ENCODE data around the gene PHLDA3. TPM values are rescaled to one million over a fixed set of nuclear protein-coding genes. Genes with fewer than 3 reads are reported as not detected.
A peak's percentile ranks its signal among the peaks of the same experiment; 100 is the strongest.

PHLDA3 gene
- total and polyA plus RNA-seq, 7 experiments from 2014 or later: 0.13 to 22.4 (median 0.67) TPM; not detected in 1

DNA sequence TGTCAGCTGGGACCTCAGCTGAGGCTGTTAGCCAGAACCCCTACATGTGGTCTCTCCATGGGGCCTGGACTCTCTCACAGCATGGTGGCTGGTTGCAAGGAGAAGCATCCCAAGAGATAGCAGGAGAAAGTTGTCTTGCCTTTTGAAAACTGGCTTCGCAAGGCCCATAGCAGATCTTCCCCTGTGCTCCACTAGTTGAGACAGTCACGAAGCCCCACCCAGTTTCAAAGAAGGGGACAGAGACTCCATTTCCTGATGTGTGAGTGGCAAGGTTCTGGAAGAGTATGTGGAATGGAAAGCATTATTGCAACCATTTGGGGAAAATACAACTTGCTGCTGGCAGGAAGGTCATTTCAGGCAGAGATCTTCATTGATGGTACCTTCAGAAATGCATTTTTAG lies 45.5 kb upstream of the PHLDA3 start:
- Mint-ChIP-seq H3K9me3 (no peaks in the 10 kb centered on the region), H3K4me3 (no peak overlapping the region), H3K36me3 (peaks cover 5 to 29% (median 19%) of the 10 kb centered on the region in 5 donors), H3K27ac (no peak overlapping the region), H3K4me1 (peaks cover 0 to 16% (median 6%) of the 10 kb centered on the region in 7 donors), H3K27me3 (no peaks in the 10 kb centered on the region)
- POLR2A ChIA-PET: interaction anchor here (2.1 kb wide), 1 partner anchor 33 kb away, joined by 10 read pairs; no protein-coding TSS in a partner anchor
- CTCF ChIA-PET: interaction anchor here (1.1 to 6.2 kb wide), 4 partner anchors 11 to 37 kb away, joined by 3 to 215 read pairs (median 4); no protein-coding TSS in a partner anchor
- H3K27ac ChIP-seq (ENCODE audit: low read depth, low read length): no peak overlapping the region
- H3K27me3 ChIP-seq (ENCODE audit: control insufficient read depth in 2 of 2, insufficient read depth in 2 of 2, low read length in 2 of 2): no peaks in the 10 kb centered on the region
- no peak overlapping the region for H3K4me3 ChIP-seq (ENCODE audit: low read length)
- no peaks in the 10 kb centered on the region for H3K9me3 ChIP-seq (ENCODE audit: control insufficient read depth in 2 of 3, low read length in 3 of 3)
- DNase-seq (no peak), ATAC-seq (no peak)
- no peaks in the 10 kb centered on the region for H3K4me1 ChIP-seq (ENCODE audit: control insufficient read depth in 2 of 2, insufficient read depth in 2 of 2, low read length in 2 of 2)
- intact Hi-C loops (cut with micrococcal nuclease): loop anchor here in 1 of 2 donors (5.0 kb wide), 1 partner anchor 362 kb away; the partner anchor contains the start of gene TMEM9
- H3K36me3 ChIP-seq (ENCODE audit: control insufficient read depth in 2 of 3, insufficient read depth in 3 of 3, low read length in 3 of 3): no peaks in the 10 kb centered on the region

DNA sequence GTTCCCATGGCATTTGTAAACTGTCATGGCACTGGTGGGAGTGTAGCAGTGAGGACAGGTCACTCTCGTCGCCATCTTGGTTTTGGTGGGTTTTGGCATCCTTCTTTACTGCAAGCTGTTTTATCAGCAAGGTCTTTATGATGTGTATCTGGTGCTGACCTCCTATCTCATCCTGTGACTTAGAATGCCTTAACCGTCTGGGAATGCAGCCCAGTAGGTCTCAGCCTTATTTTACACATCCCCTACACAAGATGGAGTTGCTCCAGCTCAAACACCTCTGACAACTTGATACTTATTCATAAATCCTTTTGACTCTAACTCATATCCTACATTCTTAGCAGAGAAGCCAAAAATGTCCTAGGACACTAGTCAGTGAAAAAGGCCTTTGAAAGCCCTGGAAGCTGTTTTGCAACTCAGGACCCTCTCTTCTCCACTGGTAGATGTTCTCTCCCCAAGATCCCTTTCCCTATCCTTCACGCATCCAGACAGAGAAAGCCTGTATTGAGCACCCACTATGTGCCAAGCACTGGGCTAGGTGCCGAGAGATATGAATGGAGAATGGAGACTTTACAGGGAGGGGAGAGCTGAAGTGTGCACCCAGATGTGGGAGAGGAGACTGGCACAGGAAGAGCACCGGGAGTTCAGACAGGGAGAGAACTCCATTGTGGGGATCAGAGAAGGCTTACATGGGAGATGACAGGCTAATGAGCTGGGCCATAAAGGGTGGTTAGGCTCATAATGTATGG lies 44.7 kb upstream of the PHLDA3 start:
- H3K36me3 Mint-ChIP-seq: peaks cover 5 to 24% (median 18%) of the 10 kb centered on the region in 5 donors
- no peak for ATAC-seq
- H3K27me3 Mint-ChIP-seq: no peaks in the 10 kb centered on the region
- no peak for DNase-seq
- H3K4me1 ChIP-seq (ENCODE audit: control insufficient read depth in 2 of 2, insufficient read depth in 2 of 2, low read length in 2 of 2): no peaks in the 10 kb centered on the region
- no peak overlapping the region for H3K27ac Mint-ChIP-seq
- no peaks in the 10 kb centered on the region for H3K9me3 Mint-ChIP-seq
- POLR2A ChIA-PET: interaction anchor here (1.0 to 2.1 kb wide), 2 partner anchors 11 to 32 kb away, joined by 3 to 10 read pairs; no protein-coding TSS in a partner anchor
- no peaks in the 10 kb centered on the region for H3K36me3 ChIP-seq (ENCODE audit: control insufficient read depth in 2 of 3, insufficient read depth in 3 of 3, low read length in 3 of 3)
- H3K27ac ChIP-seq (ENCODE audit: low read depth, low read length): no peak overlapping the region
- H3K9me3 ChIP-seq (ENCODE audit: control insufficient read depth in 2 of 3, low read length in 3 of 3): no peaks in the 10 kb centered on the region
- peaks cover 0 to 19% (median 14%) of the 10 kb centered on the region in 7 donors for H3K4me1 Mint-ChIP-seq
- H3K27me3 ChIP-seq (ENCODE audit: control insufficient read depth in 2 of 2, insufficient read depth in 2 of 2, low read length in 2 of 2): no peaks in the 10 kb centered on the region
- CTCF ChIA-PET: interaction anchor here (0.8 to 6.2 kb wide), 13 partner anchors 8 to 77 kb away, joined by 3 to 215 read pairs (median 5); no protein-coding TSS in a partner anchor
- intact Hi-C loops (cut with micrococcal nuclease): loop anchor here (1.0 to 5.0 kb wide), 4 partner anchors 31 to 361 kb away; partner anchors contain the start of gene TMEM9 (in 1 of the 2)
- H3K4me3 ChIP-seq (ENCODE audit: low read length): no peak overlapping the region
- no peak overlapping the region for H3K4me3 Mint-ChIP-seq

DNA sequence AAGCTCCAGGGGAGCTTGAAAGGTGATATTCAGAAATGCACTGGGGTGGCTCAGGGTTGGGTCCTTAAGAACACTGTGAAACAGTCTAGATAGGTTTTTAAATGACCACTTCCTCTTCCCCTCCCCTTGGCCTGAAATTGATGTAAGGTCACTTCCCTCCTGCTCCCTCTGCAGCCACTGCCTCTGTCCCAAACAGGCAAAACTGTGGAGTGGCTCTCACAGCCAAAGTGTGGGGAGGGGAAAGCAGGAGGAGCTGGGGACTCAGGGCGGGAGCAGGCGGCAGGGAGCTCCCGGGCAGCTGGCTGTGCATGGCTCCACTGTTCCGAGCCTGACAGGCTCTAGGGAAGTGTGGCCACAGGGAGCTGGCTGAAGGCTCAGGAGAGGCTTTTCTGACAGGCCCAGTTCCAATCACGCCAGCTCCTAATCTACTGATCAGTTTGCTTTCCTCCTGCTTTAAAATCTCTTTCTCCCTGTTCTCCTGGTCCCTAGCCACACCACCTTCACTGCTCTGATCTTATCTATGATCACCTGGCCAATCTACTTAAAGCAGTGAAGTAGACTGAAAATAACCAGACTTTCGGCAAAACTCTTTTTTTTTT lies 43.1 kb upstream of the PHLDA3 start:
- Histone ChIP-seq H3K36me3 (ENCODE audit: control insufficient read depth in 2 of 3, insufficient read depth in 3 of 3, low read length in 3 of 3) (no peaks in the 10 kb centered on the region), H3K4me1 (ENCODE audit: control insufficient read depth in 2 of 2, insufficient read depth in 2 of 2, low read length in 2 of 2) (peaks cover 9 to 10% of the 10 kb centered on the region in 2 donors), H3K27me3 (ENCODE audit: control insufficient read depth in 2 of 2, insufficient read depth in 2 of 2, low read length in 2 of 2) (no peaks in the 10 kb centered on the region), H3K27ac (ENCODE audit: low read depth, low read length) (no peak overlapping the region), H3K9me3 (ENCODE audit: control insufficient read depth in 2 of 3, low read length in 3 of 3) (no peaks in the 10 kb centered on the region), H3K4me3 (ENCODE audit: low read length) (no peak overlapping the region)
- ATAC-seq (peak; percentile 14), DNase-seq (no peak)
- H3K4me1 Mint-ChIP-seq: peaks cover 0 to 28% (median 19%) of the 10 kb centered on the region in 7 donors
- H3K27ac Mint-ChIP-seq: no peak overlapping the region
- ChIA-PET CTCF (interaction anchor here (0.6 to 6.2 kb wide), 12 partner anchors 9 to 320 kb away, joined by 3 to 215 read pairs (median 7); no protein-coding TSS in a partner anchor), POLR2A (interaction anchor here (0.6 to 0.9 kb wide), 2 partner anchors 16 to 173 kb away, joined by 3 read pairs; no protein-coding TSS in a partner anchor)
- H3K27me3 Mint-ChIP-seq: no peaks in the 10 kb centered on the region
- no peaks in the 10 kb centered on the region for H3K9me3 Mint-ChIP-seq
- H3K4me3 Mint-ChIP-seq: no peak overlapping the region
- intact Hi-C loops (cut with micrococcal nuclease): loop anchor here in 1 of 2 donors (5.0 kb wide), 1 partner anchor 360 kb away; the partner anchor contains the start of gene TMEM9
- peaks cover 5 to 13% (median 9%) of the 10 kb centered on the region in 5 donors for H3K36me3 Mint-ChIP-seq

DNA sequence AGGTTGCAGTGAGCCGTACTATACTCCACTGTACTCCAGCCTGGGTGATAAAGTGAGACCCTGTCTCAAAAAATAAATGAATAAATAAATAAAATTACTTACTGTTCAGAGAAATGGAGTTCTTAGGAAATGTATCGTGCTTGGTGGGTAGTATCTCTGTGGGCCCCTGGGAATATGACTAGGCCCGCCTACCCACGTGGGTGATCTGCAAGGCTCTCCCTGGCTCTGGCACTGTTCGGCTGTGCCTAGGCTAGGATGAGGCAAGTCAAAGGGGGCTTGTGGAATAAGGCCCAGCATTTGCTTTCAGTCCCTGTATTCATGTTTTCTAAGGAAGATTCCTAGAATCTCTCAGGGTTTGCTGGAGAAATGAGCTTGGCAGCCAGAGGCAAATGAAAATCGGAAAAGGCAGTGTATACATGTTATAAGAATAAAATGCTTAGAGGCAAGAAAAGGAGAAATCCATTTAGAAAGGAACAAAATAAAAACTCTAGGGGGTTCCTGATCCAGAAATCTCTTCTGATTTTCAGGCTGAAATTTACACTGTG lies 42.5 kb upstream of the PHLDA3 start:
- DNase-seq: no peak
- no peaks in the 10 kb centered on the region for H3K9me3 Mint-ChIP-seq
- intact Hi-C loops (cut with micrococcal nuclease): loop anchor here in 1 of 2 donors (5.0 kb wide), 1 partner anchor 359 kb away; the partner anchor contains the start of gene TMEM9
- Histone ChIP-seq H3K27me3 (ENCODE audit: control insufficient read depth in 2 of 2, insufficient read depth in 2 of 2, low read length in 2 of 2) (no peaks in the 10 kb centered on the region), H3K36me3 (ENCODE audit: control insufficient read depth in 2 of 3, insufficient read depth in 3 of 3, low read length in 3 of 3) (no peaks in the 10 kb centered on the region), H3K4me3 (ENCODE audit: low read length) (no peak overlapping the region), H3K4me1 (ENCODE audit: control insufficient read depth in 2 of 2, insufficient read depth in 2 of 2, low read length in 2 of 2) (peaks cover 9 to 12% of the 10 kb centered on the region in 2 donors), H3K27ac (ENCODE audit: low read depth, low read length) (no peak overlapping the region), H3K9me3 (ENCODE audit: control insufficient read depth in 2 of 3, low read length in 3 of 3) (no peaks in the 10 kb centered on the region)
- H3K27ac Mint-ChIP-seq: no peak overlapping the region
- ChIA-PET CTCF (interaction anchor here (0.8 to 6.2 kb wide), 6 partner anchors 9 to 75 kb away, joined by 3 to 215 read pairs (median 12); no protein-coding TSS in a partner anchor), POLR2A (interaction anchor here (0.9 kb wide), 1 partner anchor 15 kb away, joined by 3 read pairs; no protein-coding TSS in a partner anchor)
- H3K27me3 Mint-ChIP-seq: no peaks in the 10 kb centered on the region
- no peak for ATAC-seq
- peaks cover 5 to 13% (median 9%) of the 10 kb centered on the region in 5 donors for H3K36me3 Mint-ChIP-seq
- H3K4me1 Mint-ChIP-seq: peaks cover 0 to 29% (median 20%) of the 10 kb centered on the region in 7 donors
- no peak overlapping the region for H3K4me3 Mint-ChIP-seq

DNA sequence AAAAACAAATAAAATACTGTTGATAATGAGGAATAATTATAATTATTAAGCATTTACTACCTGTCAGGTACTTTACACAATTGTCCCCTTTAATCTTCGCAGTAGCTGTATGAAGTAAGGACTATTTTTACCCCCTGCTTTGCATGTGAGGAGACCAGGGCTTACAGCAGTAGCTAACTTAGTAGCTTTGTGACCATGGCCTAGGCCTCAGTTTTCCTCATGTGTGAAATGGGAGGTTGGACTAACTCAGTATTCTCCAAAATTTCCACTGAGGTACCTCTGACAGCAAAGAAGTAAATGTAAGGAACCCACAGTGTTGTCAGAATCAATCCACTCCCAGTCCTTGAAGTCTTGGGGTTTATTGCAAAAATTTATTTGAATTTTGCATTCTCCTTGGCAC lies 41.7 kb upstream of the PHLDA3 start:
- H3K27ac Mint-ChIP-seq: peak overlapping the region in 1 of 9 donors; percentile 76
- Histone ChIP-seq H3K4me3 (ENCODE audit: low read length) (no peak overlapping the region), H3K36me3 (ENCODE audit: control insufficient read depth in 2 of 3, insufficient read depth in 3 of 3, low read length in 3 of 3) (no peaks in the 10 kb centered on the region), H3K9me3 (ENCODE audit: control insufficient read depth in 2 of 3, low read length in 3 of 3) (no peaks in the 10 kb centered on the region), H3K27ac (ENCODE audit: low read depth, low read length) (no peak overlapping the region), H3K4me1 (ENCODE audit: control insufficient read depth in 2 of 2, insufficient read depth in 2 of 2, low read length in 2 of 2) (peaks cover 16 to 19% of the 10 kb centered on the region in 2 donors), H3K27me3 (ENCODE audit: control insufficient read depth in 2 of 2, insufficient read depth in 2 of 2, low read length in 2 of 2) (no peaks in the 10 kb centered on the region)
- peaks cover 5 to 13% (median 8%) of the 10 kb centered on the region in 5 donors for H3K36me3 Mint-ChIP-seq
- H3K4me3 Mint-ChIP-seq: no peak overlapping the region
- CTCF ChIA-PET: interaction anchor here (3.3 to 6.2 kb wide), 2 partner anchors 8 to 26 kb away, joined by 29 to 215 read pairs; no protein-coding TSS in a partner anchor
- no peaks in the 10 kb centered on the region for H3K27me3 Mint-ChIP-seq
- ATAC-seq: no peak
- H3K9me3 Mint-ChIP-seq: no peaks in the 10 kb centered on the region
- intact Hi-C loops (cut with micrococcal nuclease): loop anchor here in 1 of 2 donors (5.0 kb wide), 1 partner anchor 358 kb away; the partner anchor contains the start of gene TMEM9
- POLR2A ChIA-PET: no interaction called here
- DNase-seq: no peak
- H3K4me1 Mint-ChIP-seq: peaks cover 7 to 36% (median 28%) of the 10 kb centered on the region in 7 donors
